Dendritic cell treated with granulocyte-macrophage colony-stimulating factor and Interleukin-4, amounts not matched to agents 40 ng/mL and 50 ng/mL, for 4 days (primary cell): Measurements from ENCODE around the gene CRACR2B.

Experiments used
- H3K27ac Mint-ChIP-seq: one replicate; pipeline ENCODE4 v1.8.0; 2022; ENCODE audit warnings: mild to moderate bottlenecking, mixed read lengths
- H3K27me3 Mint-ChIP-seq: one replicate; pipeline ENCODE4 v1.8.0; 2022; ENCODE audit warnings: mild to moderate bottlenecking, mixed read lengths
- H3K36me3 Mint-ChIP-seq: one replicate; pipeline ENCODE4 v1.8.0; 2022; ENCODE audit warnings: low read depth, mixed read lengths
- H3K4me1 Mint-ChIP-seq: one replicate; pipeline ENCODE4 v1.8.0; 2022; ENCODE audit warnings: low read depth, mixed read lengths
- H3K4me3 Mint-ChIP-seq: one replicate; pipeline ENCODE4 v1.8.0; 2022; ENCODE audit warnings: mild to moderate bottlenecking, moderate library complexity, mixed read lengths
- H3K9me3 Mint-ChIP-seq: one replicate; pipeline ENCODE4 v1.8.0; 2022; ENCODE audit warnings: mixed read lengths
- intact Hi-C: fragments of 100-400 bp; cut with micrococcal nuclease; formaldehyde crosslinking; loops from one replicate; pipeline ENCODE4 v1.15.0; 2022

CRACR2B gene

GRCh38 chr11:872799-873198, 45.1 kb downstream of the CRACR2B start:
- no peak overlapping the region for H3K4me3 Mint-ChIP-seq

DNA sequence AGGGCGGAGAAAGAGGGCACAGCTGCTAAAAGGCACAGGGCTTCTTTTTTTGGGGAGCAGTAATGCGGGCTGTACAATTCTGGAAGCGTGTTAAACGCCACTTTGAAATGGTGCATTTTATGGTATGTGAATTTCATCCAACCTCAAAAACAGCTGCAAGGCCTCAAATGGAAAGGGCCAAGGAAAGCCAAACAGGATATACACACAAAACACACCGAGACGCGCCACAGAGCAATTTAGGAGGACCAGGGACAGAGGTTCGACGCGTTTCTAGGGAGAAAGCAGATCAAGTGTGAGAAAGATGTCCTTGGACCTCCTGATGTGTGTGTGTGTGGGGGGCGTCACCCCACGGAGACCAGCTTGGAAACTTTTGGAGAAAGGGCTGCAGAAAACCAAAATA, 46.0 kb downstream of the CRACR2B start:
- Mint-ChIP-seq H3K27ac (no peak overlapping the region), H3K9me3 (no peaks in the 10 kb centered on the region), H3K36me3 (peaks cover 97% of the 10 kb centered on the region), H3K27me3 (no peaks in the 10 kb centered on the region), H3K4me1 (peaks cover 15% of the 10 kb centered on the region), H3K4me3 (no peak overlapping the region)
- intact Hi-C loops = no loop called here

More at GRCh38 chr11:872799-873198, 45.1 kb downstream of the CRACR2B start:
- Mint-ChIP-seq H3K4me1 (peaks cover 22% of the 10 kb centered on the region), H3K36me3 (peaks cover 97% of the 10 kb centered on the region), H3K9me3 (no peaks in the 10 kb centered on the region), H3K27ac (no peak overlapping the region), H3K27me3 (no peaks in the 10 kb centered on the region)
- intact Hi-C loops = no loop called here

GRCh38 chr11:875203-875602, 47.5 kb downstream of the CRACR2B start:
- no peaks in the 10 kb centered on the region for H3K9me3 Mint-ChIP-seq
- H3K4me3 Mint-ChIP-seq = no peak overlapping the region
- H3K4me1 Mint-ChIP-seq = peaks cover 15% of the 10 kb centered on the region
- intact Hi-C loops = no loop called here
- peaks cover 97% of the 10 kb centered on the region for H3K36me3 Mint-ChIP-seq
- H3K27me3 Mint-ChIP-seq = no peaks in the 10 kb centered on the region
- H3K27ac Mint-ChIP-seq = no peak overlapping the region

GRCh38 chr11:875769-876301, 48.1 kb downstream of the CRACR2B start:
- no peak overlapping the region for H3K27ac Mint-ChIP-seq
- no peaks in the 10 kb centered on the region for H3K9me3 Mint-ChIP-seq
- peaks cover 100% of the 10 kb centered on the region for H3K36me3 Mint-ChIP-seq
- H3K27me3 Mint-ChIP-seq = no peaks in the 10 kb centered on the region
- no peak overlapping the region for H3K4me3 Mint-ChIP-seq
- peaks cover 15% of the 10 kb centered on the region for H3K4me1 Mint-ChIP-seq
- intact Hi-C loops = no loop called here

DNA sequence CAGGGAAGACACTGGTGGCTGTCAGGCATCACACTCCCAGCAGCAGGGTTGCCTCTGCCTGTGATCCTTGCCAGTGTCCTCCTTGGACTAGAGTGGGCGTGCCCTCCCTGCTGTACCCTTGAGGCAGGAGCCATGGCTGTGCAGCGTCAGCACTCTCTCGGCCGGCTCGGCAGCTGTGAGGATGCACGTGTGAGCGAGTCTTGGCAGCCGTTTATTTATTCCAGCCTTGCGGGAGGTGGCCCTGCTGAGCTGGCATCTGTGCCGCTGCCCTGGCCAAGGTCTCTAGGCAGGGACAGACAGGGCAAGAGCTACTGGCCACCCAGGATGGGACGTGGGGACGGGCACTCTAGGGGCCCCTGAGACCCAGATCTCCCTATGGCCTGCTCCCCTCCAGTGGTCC, 48.8 kb downstream of the CRACR2B start:
- Mint-ChIP-seq H3K9me3 (no peaks in the 10 kb centered on the region), H3K4me1 (peaks cover 15% of the 10 kb centered on the region), H3K36me3 (peaks cover 100% of the 10 kb centered on the region), H3K27me3 (no peaks in the 10 kb centered on the region), H3K27ac (no peak overlapping the region), H3K4me3 (no peak overlapping the region)
- intact Hi-C loops = no loop called here

DNA sequence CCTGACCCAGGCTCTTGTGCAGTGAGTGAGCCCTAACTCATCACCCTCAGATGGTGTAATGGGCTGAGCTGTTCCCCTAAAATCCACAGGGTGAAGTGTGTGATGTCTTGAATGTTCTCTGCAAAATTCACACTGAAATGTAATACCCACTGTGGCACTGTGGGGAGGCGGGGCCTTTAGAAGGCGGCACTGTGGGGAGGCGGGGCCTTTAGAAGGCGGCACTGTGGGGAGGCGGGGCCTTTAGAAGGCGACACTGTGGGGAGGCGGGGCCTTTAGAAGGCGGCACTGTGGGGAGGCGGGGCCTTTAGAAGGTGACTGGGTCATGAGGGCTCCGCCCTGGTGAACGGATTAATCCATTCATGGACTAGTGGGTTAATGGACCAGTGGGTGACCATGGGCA, 49.8 kb downstream of the CRACR2B start:
- Mint-ChIP-seq H3K27me3 (no peaks in the 10 kb centered on the region), H3K27ac (no peak overlapping the region), H3K4me1 (peaks cover 15% of the 10 kb centered on the region), H3K9me3 (no peaks in the 10 kb centered on the region), H3K4me3 (no peak overlapping the region), H3K36me3 (peaks cover 100% of the 10 kb centered on the region)
- intact Hi-C loops = no loop called here

GRCh38 chr11:880447-880846, 52.7 kb downstream of the CRACR2B start:
- no peak overlapping the region for H3K4me3 Mint-ChIP-seq
- peaks cover 7% of the 10 kb centered on the region for H3K4me1 Mint-ChIP-seq
- H3K27me3 Mint-ChIP-seq = no peaks in the 10 kb centered on the region
- peaks cover 100% of the 10 kb centered on the region for H3K36me3 Mint-ChIP-seq
- no peaks in the 10 kb centered on the region for H3K9me3 Mint-ChIP-seq
- intact Hi-C loops = no loop called here
- H3K27ac Mint-ChIP-seq = no peak overlapping the region
